GM12864 (cell line): ENCODE results near the gene CHST11.

Source experiments
- DNase-seq: peaks from one replicate; pipeline ENCODE4 v3.0.0-alpha.2; 2011; ENCODE audit warnings: low read depth
- H3K4me3 ChIP-seq: 2 replicates; pipeline ENCODE4 v1.5.1; 2011; ENCODE audit warnings: mild to moderate bottlenecking, low read depth, low read length, control low read depth
- CTCF ChIP-seq: IDR thresholded peaks from 2 replicates; pipeline ENCODE4 v1.5.1; 2011; ENCODE audit warnings: low read depth, mild to moderate bottlenecking, moderate library complexity, low read length, control low read depth, inconsistent platforms; ENCODE audit errors: missing control alignments

Gene CHST11

DNA sequence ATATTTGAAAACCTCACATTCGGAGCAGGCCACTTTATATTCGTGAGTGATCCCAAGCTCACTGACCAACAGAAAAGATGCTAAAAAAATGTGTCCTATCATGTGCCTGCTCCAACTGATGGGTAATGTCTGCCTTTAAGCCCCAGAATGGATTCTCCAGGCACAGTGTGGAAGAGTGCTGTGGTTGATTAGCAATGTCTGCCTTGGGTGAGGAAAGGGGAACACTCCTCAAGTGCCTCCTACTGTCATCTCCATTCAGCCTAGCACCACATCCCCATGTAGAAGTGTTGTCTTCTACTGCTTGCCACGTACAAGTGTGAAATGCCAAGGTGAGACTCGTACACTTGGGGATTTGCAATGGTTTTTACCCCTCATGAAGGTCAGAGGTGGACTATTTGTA is 302.0 kb downstream of the CHST11 start:
- DNase-seq: no peak
- no peak for TF ChIP-seq CTCF
- H3K4me3 ChIP-seq: no peak overlapping the region

GRCh38 chr12:104761091-104761490 is 304.3 kb downstream of the CHST11 start:
- TF ChIP-seq CTCF: peak; percentile 13
- H3K4me3 ChIP-seq: no peak overlapping the region
- no peak for DNase-seq

- TF ChIP-seq CTCF: no peak
- DNase-seq: no peak
- no peak overlapping the region for H3K4me3 ChIP-seq
Measured at GRCh38 chr12:104761611-104762010, 304.9 kb downstream of the CHST11 start.

DNA sequence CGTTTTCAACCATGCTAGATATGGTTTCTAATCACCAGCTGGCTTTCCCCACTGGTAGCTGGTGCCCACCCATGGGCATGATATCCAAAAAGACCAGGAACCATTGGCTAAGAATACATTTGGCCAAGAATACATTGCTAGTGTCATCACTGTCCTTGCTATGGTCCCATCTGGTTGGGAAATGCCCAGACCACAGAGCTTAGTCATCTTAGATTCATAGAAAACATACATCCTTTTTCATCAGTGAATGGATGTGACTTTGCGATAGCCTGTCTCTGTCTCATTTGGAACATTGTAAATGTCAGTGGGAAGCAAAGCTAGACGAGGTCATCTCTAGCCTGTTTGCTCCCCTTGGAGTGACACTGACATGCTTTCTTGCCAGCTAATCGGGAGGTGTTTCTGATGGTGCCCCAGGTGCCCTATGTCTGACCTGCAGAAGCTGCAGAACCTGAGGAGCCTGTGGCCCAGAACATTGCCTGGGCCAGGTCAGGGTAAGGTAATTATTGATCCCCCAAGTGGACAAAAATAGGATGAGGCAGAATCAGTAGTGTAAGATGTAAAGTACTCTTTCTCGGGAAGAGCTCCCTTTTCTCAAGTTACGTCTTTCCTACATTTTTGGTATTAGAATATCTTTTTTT is 306.5 kb downstream of the CHST11 start:
- DNase-seq: no peak
- TF ChIP-seq CTCF: no peak
- H3K4me3 ChIP-seq: no peak overlapping the region

DNA sequence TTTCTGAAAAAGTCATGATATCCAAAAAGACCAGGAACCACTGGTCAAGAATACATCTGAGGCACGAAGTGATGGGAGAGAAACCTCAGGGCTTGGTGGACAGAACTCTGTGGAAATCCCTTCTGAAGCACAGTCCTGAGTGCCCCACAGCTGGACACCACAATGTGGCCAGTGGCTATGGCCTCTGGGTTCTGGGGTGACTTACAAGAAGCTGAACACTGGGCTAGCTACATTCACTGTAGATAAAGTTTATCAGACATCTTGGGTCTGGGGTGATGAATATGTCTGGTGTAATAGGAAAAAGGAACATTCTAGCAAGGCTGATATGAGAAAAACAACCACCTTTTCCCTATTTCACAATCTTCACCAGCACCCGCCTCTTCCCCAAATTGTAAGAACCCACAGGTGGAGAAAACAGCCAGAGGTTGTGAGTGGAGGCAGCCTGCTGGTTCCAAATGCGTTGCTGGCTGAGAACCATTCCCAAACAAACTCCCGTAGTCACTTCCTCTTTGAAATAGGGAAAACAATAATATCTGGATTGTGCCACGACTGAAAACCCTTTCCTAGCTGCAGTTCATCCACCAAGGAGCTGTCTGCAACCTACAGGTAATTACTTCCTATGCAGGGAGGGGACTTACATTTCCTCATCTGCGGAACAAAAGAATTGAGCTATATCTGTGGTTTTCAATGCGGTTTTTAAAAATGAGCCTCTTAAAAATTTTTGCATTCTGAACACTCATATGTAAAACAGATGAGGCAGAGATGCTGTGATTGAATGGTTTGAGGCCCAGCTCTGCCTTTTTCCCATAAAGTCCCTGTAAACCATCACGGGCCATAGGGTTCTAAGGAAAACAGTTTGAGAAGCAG is 307.7 kb downstream of the CHST11 start:
- H3K4me3 ChIP-seq: no peak overlapping the region
- no peak for TF ChIP-seq CTCF
- no peak for DNase-seq

DNA sequence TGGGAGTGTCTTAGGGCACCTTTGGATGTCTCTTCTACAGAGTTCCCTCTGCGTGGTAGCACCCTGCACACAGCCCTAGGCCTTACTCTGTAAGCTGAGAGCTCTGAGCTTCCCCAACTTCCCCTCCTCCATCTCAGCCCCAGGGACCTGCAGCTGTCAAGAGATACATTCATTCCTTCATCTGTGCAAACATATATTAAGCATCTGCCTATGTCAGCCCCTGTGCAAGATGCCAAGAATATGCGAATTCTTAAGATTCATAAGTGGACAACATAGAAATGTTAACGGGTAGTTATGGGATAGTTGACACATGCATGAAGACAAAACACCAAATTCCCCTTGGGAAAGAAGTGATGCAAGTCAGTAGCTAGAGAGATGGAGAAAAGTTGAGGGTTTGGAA is 310.5 kb downstream of the CHST11 start:
- no peak overlapping the region for H3K4me3 ChIP-seq
- TF ChIP-seq CTCF: no peak
- no peak for DNase-seq
